Activated CD8-positive, alpha-beta T cell treated with anti-CD3 and anti-CD28 coated beads for 36 hours (primary cell): ENCODE results near the gene INPP4A. TPM values are rescaled to one million over a fixed set of nuclear protein-coding genes. Genes with fewer than 3 reads are reported as not detected.
"Not testable (repeated sequence)": the region's sequence is repeated elsewhere in the genome, so short reads cannot be mapped to it uniquely, and the experiment has no call there.

Source experiments
- ATAC-seq: fragments of 200-7000 bp; cut with Tn5 transposase; one replicate; pipeline ENCODE4 v1.10.0; 2021; ENCODE audit warnings: mild to moderate bottlenecking, moderate library complexity
- CTCF ChIA-PET: fragments of 350-600 bp; sonication (Branson Sonifier 250); formaldehyde crosslinking; loops from one replicate; lab custom pipeline; 2021; ENCODE audit warnings: antibody characterized with exemption; lab: Charles Lee
- POLR2A ChIA-PET: fragments of 350-600 bp; sonication (Branson Sonifier 250); formaldehyde crosslinking; loops from one replicate; lab custom pipeline; 2021; ENCODE audit warnings: antibody characterized with exemption; lab: Charles Lee
- DNase-seq: peaks from one replicate; pipeline ENCODE4 v3.0.0-alpha.2; 2020
- H3K27ac Mint-ChIP-seq: one replicate; pipeline ENCODE4 v1.8.0; 2021; ENCODE audit warnings: mild to moderate bottlenecking, mixed read lengths
- H3K27me3 Mint-ChIP-seq: one replicate; pipeline ENCODE4 v1.8.0; 2021; ENCODE audit warnings: mixed read lengths
- H3K36me3 Mint-ChIP-seq: one replicate; pipeline ENCODE4 v1.8.0; 2021; ENCODE audit warnings: low read depth, mixed read lengths
- H3K4me1 Mint-ChIP-seq: one replicate; pipeline ENCODE4 v1.8.0; 2021; ENCODE audit warnings: low read depth, mixed read lengths
- H3K4me3 Mint-ChIP-seq: one replicate; pipeline ENCODE4 v1.8.0; 2021; ENCODE audit warnings: mild to moderate bottlenecking, moderate library complexity, mixed read lengths
- H3K9me3 Mint-ChIP-seq: one replicate; pipeline ENCODE4 v1.8.0; 2021; ENCODE audit warnings: mixed read lengths
- CTCF ChIP-seq: fragments of 200-600 bp; IDR thresholded peaks from one replicate; pipeline ENCODE4 v1.8.0; 2022; ENCODE audit warnings: antibody characterized with exemption, mild to moderate bottlenecking
- intact Hi-C: fragments of 100-400 bp; cut with micrococcal nuclease; formaldehyde crosslinking; loops from one replicate; pipeline ENCODE4 v1.10.0; 2022
- total RNA-seq, 2 experiments: library from RNA; stranded (reverse); gene quantifications; one replicate each; pipeline ENCODE4 v1.2.3, GENCODE V29; 2021

Gene INPP4A
- total RNA-seq, 2 experiments from 2014 or later: 46.7 to 46.9 TPM

- Mint-ChIP-seq H3K4me3 (no peak overlapping the region), H3K4me1 (peaks cover 4% of the 10 kb centered on the region), H3K27me3 (no peaks in the 10 kb centered on the region), H3K36me3 (peaks cover 3% of the 10 kb centered on the region), H3K27ac (no peak overlapping the region), H3K9me3 (peaks cover 6% of the 10 kb centered on the region)
- CTCF ChIA-PET: interaction anchor here (1.0 to 1.3 kb wide), 2 partner anchors 13 to 135 kb away, joined by 5 read pairs; no protein-coding TSS in a partner anchor
- intact Hi-C loops: no loop called here
- POLR2A ChIA-PET: interaction anchor here (1.6 kb wide), 1 partner anchor 13 kb away, joined by 5 read pairs; no protein-coding TSS in a partner anchor
- DNase-seq: no peak
- TF ChIP-seq CTCF: no peak
- ATAC-seq: no peak
These were observed 11.2 kb upstream of the INPP4A start for GRCh38 chr2:98433363-98433964.

GRCh38 chr2:98434492-98434891, 10.2 kb upstream of the INPP4A start:
- CTCF ChIA-PET: interaction anchor here (1.0 kb wide), 1 partner anchor 12 kb away, joined by 5 read pairs; no protein-coding TSS in a partner anchor
- intact Hi-C loops: no loop called here
- TF ChIP-seq CTCF: no peak

GRCh38 chr2:98435670-98436069, 9.0 kb upstream of the INPP4A start:
- peaks cover 18% of the 10 kb centered on the region for H3K4me1 Mint-ChIP-seq
- H3K36me3 Mint-ChIP-seq, DNase-seq, H3K27ac Mint-ChIP-seq, H3K27me3 Mint-ChIP-seq, intact Hi-C loops, POLR2A ChIA-PET, ATAC-seq, H3K4me3 Mint-ChIP-seq: not testable (repeated sequence)
- H3K9me3 Mint-ChIP-seq: peaks cover 19% of the 10 kb centered on the region
- CTCF ChIA-PET: interaction anchor here (1.4 kb wide), 1 partner anchor 83 kb away, joined by 3 read pairs; no protein-coding TSS in a partner anchor

More at GRCh38 chr2:98434492-98434891, 10.2 kb upstream of the INPP4A start:
- Mint-ChIP-seq H3K27ac (no peak overlapping the region), H3K36me3 (peaks cover 3% of the 10 kb centered on the region), H3K4me3 (no peak overlapping the region), H3K9me3 (peaks cover 14% of the 10 kb centered on the region), H3K4me1 (peaks cover 14% of the 10 kb centered on the region), H3K27me3 (no peaks in the 10 kb centered on the region)
- ATAC-seq: no peak
- DNase-seq: no peak
- POLR2A ChIA-PET: interaction anchor here (0.7 to 1.6 kb wide), 2 partner anchors 12 to 21 kb away, joined by 3 to 5 read pairs; no protein-coding TSS in a partner anchor

GRCh38 chr2:98436734-98437133, 7.9 kb upstream of the INPP4A start:
- TF ChIP-seq CTCF: no peak

GRCh38 chr2:98438190-98439133, 6.2 kb upstream of the INPP4A start:
- ChIA-PET CTCF (interaction anchor here (0.6 kb wide), 1 partner anchor 36 kb away, joined by 3 read pairs; no protein-coding TSS in a partner anchor), POLR2A (interaction anchor here (0.6 to 1.0 kb wide), 2 partner anchors 26 to 76 kb away, joined by 3 read pairs; no protein-coding TSS in a partner anchor)
- Mint-ChIP-seq H3K4me3 (peak overlapping the region; percentile 36), H3K9me3 (peaks cover 14% of the 10 kb centered on the region), H3K27me3 (no peaks in the 10 kb centered on the region), H3K27ac (peak overlapping the region; percentile 90), H3K36me3 (no peaks in the 10 kb centered on the region), H3K4me1 (peaks cover 18% of the 10 kb centered on the region)
- ATAC-seq (peak; percentile 92), DNase-seq (no peak)
- intact Hi-C loops: loop anchor here (2.0 kb wide), 1 partner anchor 26 kb away; no protein-coding TSS in a partner anchor
- no peak for TF ChIP-seq CTCF

More at GRCh38 chr2:98436734-98437133, 7.9 kb upstream of the INPP4A start:
- Mint-ChIP-seq H3K4me1 (peaks cover 18% of the 10 kb centered on the region), H3K36me3 (peaks cover 3% of the 10 kb centered on the region), H3K4me3 (no peak overlapping the region), H3K27ac (no peak overlapping the region), H3K27me3 (no peaks in the 10 kb centered on the region), H3K9me3 (peaks cover 19% of the 10 kb centered on the region)
- CTCF ChIA-PET: interaction anchor here (1.4 kb wide), 1 partner anchor 82 kb away, joined by 3 read pairs; no protein-coding TSS in a partner anchor
- DNase-seq (no peak), ATAC-seq (no peak)
- POLR2A ChIA-PET: interaction anchor here (0.6 to 1.0 kb wide), 2 partner anchors 46 to 91 kb away, joined by 3 read pairs; no protein-coding TSS in a partner anchor
- intact Hi-C loops: no loop called here
